Activated CD8-positive, alpha-beta memory T cell treated with anti-CD3 and anti-CD28 coated beads for 24 hours (primary cell): ENCODE measurements around the gene ARID4B.
A peak's percentile ranks its signal among the peaks of the same experiment; 100 is the strongest.
"Not testable (repeated sequence)": the region's sequence is repeated elsewhere in the genome, so short reads cannot be mapped to it uniquely, and the experiment has no call there.

Source experiments
- DNase-seq: peaks from one replicate; pipeline ENCODE4 v3.0.0-alpha.2; 2020

Gene ARID4B

GRCh38 chr1:235221653-235222375 lies 106.2 kb downstream of the ARID4B start:
- DNase-seq = no peak

- DNase-seq = no peak
Measured at GRCh38 chr1:235215453-235215852, 112.5 kb downstream of the ARID4B start.

GRCh38 chr1:235214962-235215361 lies 113.0 kb downstream of the ARID4B start:
- DNase-seq = not testable (repeated sequence)

GRCh38 chr1:235213752-235214151 lies 114.2 kb downstream of the ARID4B start:
- DNase-seq = no peak

GRCh38 chr1:235211517-235211916 lies 116.5 kb downstream of the ARID4B start:
- no peak for DNase-seq

- no peak for DNase-seq
Measured at GRCh38 chr1:235207209-235207565, 120.8 kb downstream of the ARID4B start.

- no peak for DNase-seq
Measured at GRCh38 chr1:235206533-235207208, 121.3 kb downstream of the ARID4B start.

GRCh38 chr1:235205687-235206086 lies 122.3 kb downstream of the ARID4B start:
- DNase-seq = no peak

GRCh38 chr1:235203428-235203827 lies 124.6 kb downstream of the ARID4B start:
- no peak for DNase-seq

GRCh38 chr1:235202447-235202846 lies 125.5 kb downstream of the ARID4B start:
- not testable (repeated sequence) for DNase-seq

GRCh38 chr1:235199441-235199840 lies 128.5 kb downstream of the ARID4B start:
- DNase-seq = no peak

GRCh38 chr1:235190431-235190830 lies 137.5 kb downstream of the ARID4B start:
- DNase-seq = no peak

GRCh38 chr1:235187316-235187715 lies 140.7 kb downstream of the ARID4B start:
- DNase-seq = no peak

GRCh38 chr1:235181561-235182245 lies 146.3 kb downstream of the ARID4B start:
- no peak for DNase-seq

GRCh38 chr1:235180916-235181460 lies 147.0 kb downstream of the ARID4B start:
- no peak for DNase-seq

GRCh38 chr1:235176486-235176885 lies 151.5 kb downstream of the ARID4B start:
- DNase-seq = no peak

GRCh38 chr1:235169986-235170385 lies 158.0 kb downstream of the ARID4B start:
- DNase-seq = no peak

- no peak for DNase-seq
Measured at GRCh38 chr1:235168375-235168774, 159.6 kb downstream of the ARID4B start.

- DNase-seq = no peak
Measured at GRCh38 chr1:235161685-235162327, 166.2 kb downstream of the ARID4B start.

- peak; percentile 97 for DNase-seq
Measured at GRCh38 chr1:235160957-235161684, 166.9 kb downstream of the ARID4B start, which contains the start of gene RBM34. Gene RBM34 (minus strand): TSS chr1:235161250. CDS start chr1:235161226, 24 bp downstream.

- DNase-seq = no peak
Measured at GRCh38 chr1:235160383-235160956, 167.5 kb downstream of the ARID4B start.

- DNase-seq = not testable (repeated sequence)
Measured at GRCh38 chr1:235159930-235160329, 168.0 kb downstream of the ARID4B start.
